ENCODE results near the gene IPO11. TPM values are rescaled to one million over a fixed set of nuclear protein-coding genes. Genes with fewer than 3 reads are reported as not detected.

Gene IPO11
- total RNA-seq, 1 donor from 2014 or later: 66.9 TPM

- Histone ChIP-seq H3F3A (ENCODE audit: low read depth) (no peaks in the 10 kb centered on the region), H4K20me1 (ENCODE audit: low read depth) (no peaks in the 10 kb centered on the region), H3K9ac (no peak overlapping the region), H3K4me1 (no peaks in the 10 kb centered on the region), H3K79me2 (ENCODE audit: low read depth) (no peaks in the 10 kb centered on the region), H3K9me3 (ENCODE audit: low read depth) (no peaks in the 10 kb centered on the region), H3K27me3 (no peaks in the 10 kb centered on the region), H3K4me3 (no peak overlapping the region), H2AFZ (replicated peaks) (no peak overlapping the region), H3K27ac (no peak overlapping the region), H3K36me3 (no peaks in the 10 kb centered on the region), H3K4me2 (no peak overlapping the region)
- Mint-ChIP-seq H3K36me3 (peaks cover 12% of the 10 kb centered on the region), H3K9me3 (no peaks in the 10 kb centered on the region), H3K4me1 (no peaks in the 10 kb centered on the region), H3K27ac (no peak overlapping the region), H3K27me3 (ENCODE audit: insufficient read depth, low read depth) (no peaks in the 10 kb centered on the region), H3K4me3 (no peak overlapping the region)
- no peak for DNase-seq (ENCODE audit: low spot score)
- TF ChIP-seq CTCF (IDR thresholded peaks at IDR 0.05) (no peak), EZH2phosphoT487 (IDR thresholded peaks at IDR 0.05) (no peak), EZH2 (IDR thresholded peaks at IDR 0.05) (no peak)
Observed at GRCh38 chr5:62606878-62607277, 194.3 kb downstream of the IPO11 start.

GRCh38 chr5:62607615-62608014, 195.1 kb downstream of the IPO11 start:
- H3K9me3 ChIP-seq (ENCODE audit: low read depth): no peaks in the 10 kb centered on the region
- H3K9ac ChIP-seq: no peak overlapping the region
- Mint-ChIP-seq H3K9me3 (no peaks in the 10 kb centered on the region), H3K4me1 (no peaks in the 10 kb centered on the region), H3K27me3 (ENCODE audit: insufficient read depth, low read depth) (no peaks in the 10 kb centered on the region), H3K4me3 (no peak overlapping the region), H3K36me3 (peaks cover 12% of the 10 kb centered on the region), H3K27ac (no peak overlapping the region)
- no peaks in the 10 kb centered on the region for H3K27me3 ChIP-seq
- no peak overlapping the region for H3K4me3 ChIP-seq
- H3K79me2 ChIP-seq (ENCODE audit: low read depth): no peaks in the 10 kb centered on the region
- H2AFZ ChIP-seq (replicated peaks): no peak overlapping the region
- TF ChIP-seq EZH2phosphoT487 (IDR thresholded peaks at IDR 0.05) (no peak), EZH2 (IDR thresholded peaks at IDR 0.05) (no peak), CTCF (IDR thresholded peaks at IDR 0.05) (no peak)
- no peak overlapping the region for H3K27ac ChIP-seq
- no peaks in the 10 kb centered on the region for H4K20me1 ChIP-seq (ENCODE audit: low read depth)
- no peak for DNase-seq (ENCODE audit: low spot score)
- H3F3A ChIP-seq (ENCODE audit: low read depth): no peaks in the 10 kb centered on the region
- no peak overlapping the region for H3K4me2 ChIP-seq
- H3K4me1 ChIP-seq: no peaks in the 10 kb centered on the region
- no peaks in the 10 kb centered on the region for H3K36me3 ChIP-seq

- Histone ChIP-seq H3K4me1 (no peaks in the 10 kb centered on the region), H3K27me3 (no peaks in the 10 kb centered on the region), H3K9ac (no peak overlapping the region), H3K9me3 (ENCODE audit: low read depth) (no peaks in the 10 kb centered on the region), H4K20me1 (ENCODE audit: low read depth) (no peaks in the 10 kb centered on the region), H3K36me3 (no peaks in the 10 kb centered on the region), H3K4me2 (no peak overlapping the region), H3K4me3 (no peak overlapping the region), H3F3A (ENCODE audit: low read depth) (no peaks in the 10 kb centered on the region), H3K79me2 (ENCODE audit: low read depth) (no peaks in the 10 kb centered on the region), H3K27ac (no peak overlapping the region), H2AFZ (replicated peaks) (no peak overlapping the region)
- Mint-ChIP-seq H3K36me3 (peaks cover 16% of the 10 kb centered on the region), H3K4me1 (no peaks in the 10 kb centered on the region), H3K4me3 (no peak overlapping the region), H3K9me3 (no peaks in the 10 kb centered on the region), H3K27me3 (ENCODE audit: insufficient read depth, low read depth) (no peaks in the 10 kb centered on the region), H3K27ac (no peak overlapping the region)
- TF ChIP-seq EZH2 (IDR thresholded peaks at IDR 0.05): no peak
- no peak for TF ChIP-seq CTCF (IDR thresholded peaks at IDR 0.05)
- no peak for TF ChIP-seq EZH2phosphoT487 (IDR thresholded peaks at IDR 0.05)
- no peak for DNase-seq (ENCODE audit: low spot score)
Observed at GRCh38 chr5:62608529-62609511, 196.3 kb downstream of the IPO11 start.
